ENCODE results near the gene OVOL3. TPM values are rescaled to one million over a fixed set of nuclear protein-coding genes. Genes with fewer than 3 reads are reported as not detected.

Gene OVOL3
- total RNA-seq, 4 donors from 2014 or later = not detected

DNA sequence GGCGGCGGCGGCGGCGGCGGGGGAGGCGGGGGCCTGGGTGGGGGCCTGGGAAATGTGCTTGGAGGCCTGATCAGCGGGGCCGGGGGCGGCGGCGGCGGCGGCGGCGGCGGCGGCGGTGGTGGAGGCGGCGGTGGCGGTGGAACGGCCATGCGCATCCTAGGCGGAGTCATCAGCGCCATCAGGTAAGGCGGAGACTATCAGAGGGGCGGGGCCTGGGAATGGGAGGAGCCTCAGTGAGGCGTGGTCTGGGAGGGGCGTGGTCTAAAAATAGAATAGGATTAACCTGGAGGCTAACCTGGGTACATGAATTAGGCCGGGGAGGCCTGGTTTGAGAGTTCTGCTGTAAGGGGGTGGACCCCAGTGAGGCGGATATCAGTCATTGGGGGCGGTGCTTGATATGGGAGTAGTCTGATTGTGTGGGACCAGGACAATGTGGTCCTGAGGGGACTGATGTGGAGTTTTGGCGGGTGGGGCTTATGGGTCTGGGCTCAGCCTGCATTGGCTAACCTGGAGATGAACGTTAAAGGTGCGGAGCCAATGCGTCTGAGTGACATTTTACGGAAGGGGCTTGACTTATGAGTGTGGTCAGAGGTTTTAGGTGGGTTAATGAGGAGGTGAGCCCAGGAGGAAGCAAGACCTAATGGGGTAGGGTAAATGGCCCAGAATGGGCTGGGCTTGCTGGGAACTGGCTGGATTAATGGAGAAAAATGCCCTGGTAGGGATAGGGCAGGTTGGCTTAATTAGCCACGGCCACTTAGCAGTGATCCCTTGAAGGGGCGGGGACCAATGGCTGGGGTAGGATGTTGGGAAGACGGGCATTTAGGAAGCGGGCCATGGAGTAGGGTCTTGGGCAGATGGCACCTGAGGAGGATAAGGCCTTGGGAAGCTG, 30.3 kb downstream of the OVOL3 start:
- DNase-seq (ENCODE audit: low spot score) (peak; percentile 91), ATAC-seq (ENCODE audit: low FRiP score) (peak; percentile 79)
- TF ChIP-seq, protein P1, sequence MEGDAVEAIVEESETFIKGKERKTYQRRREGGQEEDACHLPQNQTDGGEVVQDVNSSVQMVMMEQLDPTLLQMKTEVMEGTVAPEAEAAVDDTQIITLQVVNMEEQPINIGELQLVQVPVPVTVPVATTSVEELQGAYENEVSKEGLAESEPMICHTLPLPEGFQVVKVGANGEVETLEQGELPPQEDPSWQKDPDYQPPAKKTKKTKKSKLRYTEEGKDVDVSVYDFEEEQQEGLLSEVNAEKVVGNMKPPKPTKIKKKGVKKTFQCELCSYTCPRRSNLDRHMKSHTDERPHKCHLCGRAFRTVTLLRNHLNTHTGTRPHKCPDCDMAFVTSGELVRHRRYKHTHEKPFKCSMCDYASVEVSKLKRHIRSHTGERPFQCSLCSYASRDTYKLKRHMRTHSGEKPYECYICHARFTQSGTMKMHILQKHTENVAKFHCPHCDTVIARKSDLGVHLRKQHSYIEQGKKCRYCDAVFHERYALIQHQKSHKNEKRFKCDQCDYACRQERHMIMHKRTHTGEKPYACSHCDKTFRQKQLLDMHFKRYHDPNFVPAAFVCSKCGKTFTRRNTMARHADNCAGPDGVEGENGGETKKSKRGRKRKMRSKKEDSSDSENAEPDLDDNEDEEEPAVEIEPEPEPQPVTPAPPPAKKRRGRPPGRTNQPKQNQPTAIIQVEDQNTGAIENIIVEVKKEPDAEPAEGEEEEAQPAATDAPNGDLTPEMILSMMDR (IDR thresholded peaks at IDR 0.05) = no peak

DNA sequence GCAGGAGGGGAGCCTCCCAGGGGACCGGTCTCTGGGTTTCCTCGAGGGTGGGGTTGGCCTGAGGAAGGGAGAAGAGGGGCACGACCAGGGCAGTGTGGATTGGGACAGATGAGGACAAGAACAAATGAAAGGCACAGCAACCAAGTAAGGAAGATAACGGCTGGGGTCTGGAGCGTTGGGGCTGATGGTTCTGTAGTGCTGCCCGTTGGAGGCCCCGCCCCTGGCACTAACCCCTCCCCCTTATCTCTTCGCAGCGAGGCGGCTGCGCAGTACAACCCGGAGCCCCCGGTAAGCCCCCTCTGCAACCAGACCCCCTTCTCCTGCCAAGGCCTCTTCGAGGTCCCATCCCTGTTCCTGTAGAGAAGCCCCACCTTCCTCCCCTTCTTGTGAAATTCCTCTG, 31.1 kb downstream of the OVOL3 start:
- DNase-seq (ENCODE audit: low spot score) = no peak
- TF ChIP-seq, protein P1 (IDR thresholded peaks at IDR 0.05) = no peak
- no peak for ATAC-seq (ENCODE audit: low FRiP score)

DNA sequence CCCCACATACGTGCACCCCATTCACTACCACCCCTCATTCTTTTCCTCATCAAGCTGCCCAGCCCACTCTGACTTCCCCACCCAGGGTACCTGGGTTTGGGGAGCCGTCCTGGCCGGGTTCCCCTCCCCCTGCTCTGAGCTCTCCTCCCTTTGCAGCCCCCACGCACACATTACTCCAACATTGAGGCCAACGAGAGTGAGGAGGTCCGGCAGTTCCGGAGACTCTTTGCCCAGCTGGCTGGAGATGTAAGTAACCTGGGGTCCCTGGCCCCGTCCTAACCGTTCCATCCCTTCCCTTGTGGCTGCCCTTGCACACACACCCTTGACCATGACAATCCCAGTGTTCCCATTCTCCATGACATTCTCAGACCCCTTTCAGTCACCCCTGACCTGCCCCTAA, 31.6 kb downstream of the OVOL3 start:
- no peak for ATAC-seq (ENCODE audit: low FRiP score)
- DNase-seq (ENCODE audit: low spot score) = no peak
- TF ChIP-seq, protein P1 (IDR thresholded peaks at IDR 0.05) = no peak

DNA sequence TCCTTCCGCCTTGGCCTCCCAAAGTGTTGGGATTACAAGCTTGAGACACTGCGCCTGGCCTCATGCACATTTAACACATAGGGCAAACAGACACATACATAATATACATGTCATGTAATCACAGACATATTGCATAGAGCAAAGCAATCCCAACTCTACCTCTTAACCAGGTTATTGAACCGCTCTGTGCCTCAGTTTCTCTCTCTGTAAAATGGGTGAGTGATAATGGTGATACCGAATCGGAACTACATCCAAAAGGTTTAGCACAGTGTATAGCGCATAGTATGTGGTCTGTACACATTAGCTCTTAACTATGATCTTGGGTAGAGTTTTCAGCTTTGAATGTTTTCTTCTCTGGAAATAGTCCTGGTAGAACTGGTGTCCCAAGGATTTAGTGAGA, 33.7 kb downstream of the OVOL3 start:
- TF ChIP-seq, protein P1 (IDR thresholded peaks at IDR 0.05) = no peak
- no peak for DNase-seq (ENCODE audit: low spot score)
- ATAC-seq (ENCODE audit: low FRiP score) = no peak

DNA sequence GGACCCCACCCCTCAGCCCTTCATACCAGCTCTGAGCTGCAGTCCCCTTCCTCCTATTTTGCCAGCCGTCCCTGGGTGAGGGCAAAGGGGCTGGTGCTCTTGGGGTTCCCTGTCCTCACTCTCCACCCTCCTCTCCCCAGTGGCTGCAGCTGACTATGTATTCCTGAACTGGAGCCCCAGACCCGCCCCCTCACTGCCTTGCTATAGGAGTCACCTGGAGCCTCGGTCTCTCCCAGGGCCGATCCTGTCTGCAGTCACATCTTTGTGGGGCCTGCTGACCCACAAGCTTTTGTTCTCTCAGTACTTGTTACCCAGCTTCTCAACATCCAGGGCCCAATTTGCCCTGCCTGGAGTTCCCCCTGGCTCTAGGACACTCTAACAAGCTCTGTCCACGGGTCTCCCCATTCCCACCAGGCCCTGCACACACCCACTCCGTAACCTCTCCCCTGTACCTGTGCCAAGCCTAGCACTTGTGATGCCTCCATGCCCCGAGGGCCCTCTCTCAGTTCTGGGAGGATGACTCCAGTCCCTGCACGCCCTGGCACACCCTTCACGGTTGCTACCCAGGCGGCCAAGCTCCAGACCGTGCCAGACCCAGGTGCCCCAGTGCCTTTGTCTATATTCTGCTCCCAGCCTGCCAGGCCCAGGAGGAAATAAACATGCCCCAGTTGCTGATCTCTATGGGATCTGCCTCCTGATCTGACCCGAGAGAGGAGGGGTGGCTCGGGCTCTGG, 38.9 kb downstream of the OVOL3 start:
- TF ChIP-seq, protein P1 (IDR thresholded peaks at IDR 0.05) = no peak
- DNase-seq (ENCODE audit: low spot score) = no peak
- no peak for ATAC-seq (ENCODE audit: low FRiP score)

DNA sequence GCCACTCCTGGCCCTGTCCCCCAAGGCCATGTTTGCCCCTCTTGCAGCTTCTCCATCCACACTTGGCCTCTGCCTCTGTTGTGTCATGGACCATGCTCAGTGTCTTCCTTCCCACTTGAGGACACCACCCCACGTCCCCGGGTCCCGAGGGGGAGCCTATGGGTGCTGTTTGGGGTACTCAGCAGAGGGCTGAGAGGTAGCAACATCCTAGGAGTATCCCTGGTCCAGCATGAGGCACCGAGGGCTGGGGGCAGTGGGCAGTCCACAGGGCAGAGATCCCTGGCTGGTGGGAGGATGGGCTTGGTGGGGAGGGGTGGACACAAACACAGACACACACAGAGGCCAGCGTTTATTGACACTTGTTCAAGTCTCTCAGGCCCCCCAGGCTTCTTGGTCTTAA, 39.6 kb downstream of the OVOL3 start:
- TF ChIP-seq, protein P1 (IDR thresholded peaks at IDR 0.05) = no peak
- DNase-seq (ENCODE audit: low spot score) (no peak), ATAC-seq (ENCODE audit: low FRiP score) (no peak)
